ENCODE data around the gene GTF2H2C.
"Not testable (repeated sequence)": the region's sequence is repeated elsewhere in the genome, so short reads cannot be mapped to it uniquely, and the experiment has no call there.

DNA sequence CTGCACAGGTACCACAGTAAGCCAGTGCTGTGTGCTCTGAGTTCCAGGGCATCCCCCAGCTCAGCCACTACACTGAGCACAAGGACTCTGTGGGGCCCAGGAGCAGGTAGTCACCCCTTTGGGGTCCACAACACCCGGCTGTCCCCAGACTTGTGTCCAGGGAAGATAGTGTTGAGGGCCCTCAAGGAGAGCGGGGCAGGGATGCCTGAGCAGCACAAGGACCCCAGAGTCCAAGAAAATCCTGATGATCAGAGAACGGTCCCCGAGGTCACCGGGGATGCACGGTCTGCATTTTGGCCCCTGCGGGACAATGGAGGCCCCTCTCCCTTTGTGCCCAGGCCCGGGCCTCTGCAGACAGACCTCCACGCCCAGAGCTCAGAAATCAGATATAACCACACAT is 71.9 kb downstream of the GTF2H2C start:
- TF ChIP-seq, protein P1, sequence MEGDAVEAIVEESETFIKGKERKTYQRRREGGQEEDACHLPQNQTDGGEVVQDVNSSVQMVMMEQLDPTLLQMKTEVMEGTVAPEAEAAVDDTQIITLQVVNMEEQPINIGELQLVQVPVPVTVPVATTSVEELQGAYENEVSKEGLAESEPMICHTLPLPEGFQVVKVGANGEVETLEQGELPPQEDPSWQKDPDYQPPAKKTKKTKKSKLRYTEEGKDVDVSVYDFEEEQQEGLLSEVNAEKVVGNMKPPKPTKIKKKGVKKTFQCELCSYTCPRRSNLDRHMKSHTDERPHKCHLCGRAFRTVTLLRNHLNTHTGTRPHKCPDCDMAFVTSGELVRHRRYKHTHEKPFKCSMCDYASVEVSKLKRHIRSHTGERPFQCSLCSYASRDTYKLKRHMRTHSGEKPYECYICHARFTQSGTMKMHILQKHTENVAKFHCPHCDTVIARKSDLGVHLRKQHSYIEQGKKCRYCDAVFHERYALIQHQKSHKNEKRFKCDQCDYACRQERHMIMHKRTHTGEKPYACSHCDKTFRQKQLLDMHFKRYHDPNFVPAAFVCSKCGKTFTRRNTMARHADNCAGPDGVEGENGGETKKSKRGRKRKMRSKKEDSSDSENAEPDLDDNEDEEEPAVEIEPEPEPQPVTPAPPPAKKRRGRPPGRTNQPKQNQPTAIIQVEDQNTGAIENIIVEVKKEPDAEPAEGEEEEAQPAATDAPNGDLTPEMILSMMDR (conservative IDR thresholded peaks at IDR 0.05; ENCODE audit: low read length) = not testable (repeated sequence)
- TF ChIP-seq EZH2phosphoT487 (IDR thresholded peaks at IDR 0.05; ENCODE audit: borderline replicate concordance, low read depth, low read length) = not testable (repeated sequence)

All from OCI-LY7 (cell line).